Measurements from ENCODE around the gene LRP8. TPM values are rescaled to one million over a fixed set of nuclear protein-coding genes. Genes with fewer than 3 reads are reported as not detected.

Gene LRP8
- total RNA-seq, 4 donors from 2014 or later: 1.4 to 9.8 (median 4.3) TPM

DNA sequence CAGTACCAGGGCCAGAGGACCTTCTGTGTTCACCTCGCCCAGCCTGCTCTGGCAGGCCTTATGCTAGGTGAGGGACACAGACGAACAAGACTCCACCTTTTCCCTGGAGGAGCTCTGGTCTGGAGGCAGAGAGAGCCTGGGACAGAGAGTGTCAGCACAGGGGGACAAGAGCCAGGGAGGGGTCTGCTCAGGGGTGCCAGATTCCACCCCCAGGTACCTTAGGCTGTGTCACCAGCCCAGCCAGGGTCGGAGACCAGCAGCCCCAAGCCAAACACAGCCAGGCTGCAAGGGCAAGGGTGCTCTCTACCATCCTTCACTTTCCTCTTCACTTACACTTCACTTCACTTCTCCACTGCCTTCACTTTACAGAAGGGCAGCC, 4.3 kb upstream of the LRP8 start:
- TF ChIP-seq, protein P1, sequence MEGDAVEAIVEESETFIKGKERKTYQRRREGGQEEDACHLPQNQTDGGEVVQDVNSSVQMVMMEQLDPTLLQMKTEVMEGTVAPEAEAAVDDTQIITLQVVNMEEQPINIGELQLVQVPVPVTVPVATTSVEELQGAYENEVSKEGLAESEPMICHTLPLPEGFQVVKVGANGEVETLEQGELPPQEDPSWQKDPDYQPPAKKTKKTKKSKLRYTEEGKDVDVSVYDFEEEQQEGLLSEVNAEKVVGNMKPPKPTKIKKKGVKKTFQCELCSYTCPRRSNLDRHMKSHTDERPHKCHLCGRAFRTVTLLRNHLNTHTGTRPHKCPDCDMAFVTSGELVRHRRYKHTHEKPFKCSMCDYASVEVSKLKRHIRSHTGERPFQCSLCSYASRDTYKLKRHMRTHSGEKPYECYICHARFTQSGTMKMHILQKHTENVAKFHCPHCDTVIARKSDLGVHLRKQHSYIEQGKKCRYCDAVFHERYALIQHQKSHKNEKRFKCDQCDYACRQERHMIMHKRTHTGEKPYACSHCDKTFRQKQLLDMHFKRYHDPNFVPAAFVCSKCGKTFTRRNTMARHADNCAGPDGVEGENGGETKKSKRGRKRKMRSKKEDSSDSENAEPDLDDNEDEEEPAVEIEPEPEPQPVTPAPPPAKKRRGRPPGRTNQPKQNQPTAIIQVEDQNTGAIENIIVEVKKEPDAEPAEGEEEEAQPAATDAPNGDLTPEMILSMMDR (IDR thresholded peaks at IDR 0.05; ENCODE audit: low read depth): no peak

DNA sequence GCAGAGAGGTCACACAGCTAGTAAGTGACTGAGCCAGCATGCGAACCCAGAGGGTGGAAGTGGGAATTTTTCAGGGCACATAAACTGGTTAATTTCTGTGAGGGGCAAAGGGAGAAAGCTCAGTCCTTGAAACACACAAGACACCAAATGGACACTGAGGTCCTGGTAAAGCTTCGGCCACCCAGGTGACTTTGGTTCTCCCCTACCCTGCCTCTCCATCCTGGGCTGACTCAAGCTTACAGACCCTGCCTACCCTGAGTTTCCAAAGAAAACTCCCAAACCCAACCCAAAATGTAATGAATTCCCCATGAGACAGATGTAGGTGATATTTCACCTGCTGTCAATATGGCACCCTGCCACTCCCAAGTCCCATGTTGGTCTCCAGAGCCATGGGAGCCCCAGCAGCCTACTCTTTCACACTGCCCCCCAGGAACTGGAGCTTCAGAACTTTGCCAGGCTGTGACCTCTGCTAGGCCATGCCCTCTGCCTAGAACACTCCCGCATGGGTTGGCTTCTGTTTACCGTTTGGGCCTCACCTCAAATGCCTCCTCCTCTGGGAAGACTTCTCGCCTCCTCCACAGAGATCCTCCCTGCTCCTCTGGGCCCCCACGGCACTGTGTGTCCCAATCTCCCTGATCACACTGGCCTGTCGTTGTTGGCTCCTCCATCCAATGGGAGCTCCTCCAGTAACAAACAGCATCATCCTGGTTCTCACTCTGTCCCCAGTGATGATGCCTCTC, 3.7 kb upstream of the LRP8 start:
- TF ChIP-seq, protein P1 (IDR thresholded peaks at IDR 0.05; ENCODE audit: low read depth): no peak

DNA sequence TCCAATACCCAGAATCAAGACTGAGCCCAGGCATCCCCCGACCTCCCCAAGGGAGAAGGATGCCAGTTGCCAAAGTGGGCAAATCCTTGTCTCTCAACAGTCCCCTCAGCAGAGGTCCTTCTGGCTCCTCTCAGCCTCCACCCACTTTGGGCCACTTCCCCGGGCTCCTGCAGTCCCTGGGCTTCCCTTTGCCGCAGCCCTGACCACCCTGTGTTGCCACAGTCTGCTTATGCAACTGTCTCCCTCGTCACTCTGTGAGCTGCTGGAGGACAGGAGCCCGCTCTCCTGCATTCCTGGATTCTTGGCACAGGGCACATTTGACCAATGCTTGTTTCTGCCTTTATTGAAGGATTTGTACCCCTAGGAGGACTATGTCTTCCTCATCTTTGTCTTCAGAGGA, 2.9 kb upstream of the LRP8 start:
- TF ChIP-seq, protein P1 (IDR thresholded peaks at IDR 0.05; ENCODE audit: low read depth): no peak

DNA sequence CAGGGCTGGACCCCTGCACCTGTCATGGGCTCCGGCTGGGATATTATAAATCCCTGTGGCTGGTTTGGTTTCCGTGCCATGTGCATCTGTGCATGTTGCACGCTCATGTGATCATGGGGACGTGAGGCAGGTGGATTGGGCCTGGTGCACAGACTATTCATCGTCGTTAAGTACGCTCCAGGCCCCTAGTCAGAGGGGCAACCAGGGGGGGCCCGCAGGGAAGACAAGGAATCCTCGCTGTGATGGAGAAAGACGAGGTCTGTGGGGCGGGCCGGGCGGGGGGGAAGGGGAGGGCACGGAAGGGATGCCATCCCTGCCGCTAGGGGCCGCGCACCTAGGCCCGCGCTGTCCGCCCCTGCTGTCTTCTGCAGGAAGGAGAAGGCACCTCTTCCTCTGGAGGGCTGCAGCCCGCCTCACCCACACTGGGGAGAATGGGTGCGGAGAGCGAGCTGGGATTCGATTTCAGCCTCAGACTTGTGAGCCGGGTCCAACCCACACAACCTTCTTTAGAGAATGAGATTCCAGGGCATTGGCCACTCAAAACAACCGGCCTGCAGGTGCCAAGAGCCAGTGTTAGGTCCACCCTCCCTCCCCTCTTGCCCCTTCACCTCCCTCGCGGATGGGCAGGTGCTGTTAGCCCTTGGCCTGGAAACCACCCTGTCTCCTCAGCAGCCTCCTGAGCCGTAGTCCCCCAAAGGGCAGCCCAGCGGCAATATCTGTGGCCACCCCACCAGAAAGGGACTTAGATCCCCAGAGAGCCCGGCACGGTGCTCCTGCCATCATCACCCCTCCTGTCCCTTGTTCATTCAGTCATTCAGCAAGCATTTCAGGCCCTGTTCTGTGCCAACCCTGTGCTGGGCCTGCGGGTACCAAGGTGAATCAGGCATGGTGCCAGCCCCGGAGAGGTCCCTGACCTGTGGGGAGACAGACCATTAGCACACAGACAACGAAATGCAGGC, 950 bp upstream of the LRP8 start:
- TF ChIP-seq, protein P1 (IDR thresholded peaks at IDR 0.05; ENCODE audit: low read depth): no peak

DNA sequence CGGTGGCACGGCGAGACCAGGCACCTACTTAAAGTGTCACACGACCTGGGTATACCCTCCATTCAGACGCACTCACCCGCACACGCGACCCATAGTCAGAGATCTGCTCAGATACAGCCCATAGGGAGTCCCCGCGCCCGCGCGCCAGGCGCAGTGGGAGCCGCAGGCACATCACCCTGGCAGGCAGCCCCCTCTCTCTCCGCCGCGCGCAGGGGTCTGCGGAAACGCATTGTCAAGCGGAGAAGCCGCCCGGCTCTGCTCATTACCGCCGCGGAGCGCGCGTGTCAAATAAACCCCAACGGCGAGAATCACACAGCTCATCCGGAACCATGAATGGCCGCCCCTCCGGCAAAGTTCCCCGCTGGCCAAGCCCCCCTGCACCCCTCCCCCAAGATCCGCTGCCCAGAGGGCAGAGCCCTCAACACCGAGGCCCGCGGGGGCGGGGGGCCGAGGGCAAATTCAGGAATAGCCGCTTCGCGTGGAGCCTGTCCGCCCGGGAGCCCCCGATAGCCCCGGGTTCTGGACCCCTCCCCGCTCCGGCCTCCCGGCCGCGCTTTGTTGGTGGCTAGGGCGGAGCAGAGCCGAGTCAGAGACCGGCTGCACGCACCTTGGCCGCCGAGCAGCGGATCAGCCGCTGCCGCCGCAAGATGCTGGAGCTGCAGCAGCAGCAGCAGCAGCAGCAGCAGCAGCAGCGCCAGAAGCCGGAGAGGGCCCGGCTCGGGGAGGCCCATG, 522 bp downstream of the LRP8 start:
- TF ChIP-seq, protein P1 (IDR thresholded peaks at IDR 0.05; ENCODE audit: low read depth): no peak

DNA sequence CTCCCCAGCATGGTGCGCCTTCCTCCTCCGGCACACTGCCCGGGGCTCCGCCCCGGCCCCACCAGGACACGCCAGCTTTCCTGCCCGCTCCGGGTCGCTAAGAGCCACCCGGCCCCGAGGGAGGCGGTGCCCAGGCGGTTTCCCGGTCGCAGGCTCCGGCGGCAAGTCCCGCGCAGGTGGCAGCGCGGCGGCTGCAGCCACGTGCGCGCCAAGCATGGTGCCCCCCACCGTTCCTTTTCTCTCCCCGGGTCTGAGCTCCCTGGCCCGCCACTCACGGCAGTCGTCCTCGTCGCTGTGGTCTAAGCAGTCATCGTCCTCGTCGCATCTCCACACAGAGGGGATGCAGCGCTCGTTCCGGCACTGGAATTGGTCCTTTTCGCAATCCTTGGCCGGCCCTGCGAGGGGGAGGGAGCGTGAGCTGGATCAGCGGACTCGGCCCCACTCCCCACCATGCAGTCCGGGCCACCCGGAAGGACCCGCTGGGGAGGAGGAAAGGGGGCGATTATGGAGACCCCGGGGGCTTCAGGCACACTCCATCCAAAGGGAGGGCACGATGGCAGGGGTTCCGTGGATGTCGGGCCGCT, 1.2 kb downstream of the LRP8 start:
- TF ChIP-seq, protein P1 (IDR thresholded peaks at IDR 0.05; ENCODE audit: low read depth): no peak
